NCI-H1105 treated with DMSO at 0.1 percent for 48 hours (cell line): ENCODE results near the gene OGDH.

Experiments used
- DNase-seq: peaks from one replicate; lab custom pipeline; 2025; lab: John Stamatoyannopoulos, UW

The OGDH gene

GRCh38 chr7:44618753-44619152 lies 12.3 kb downstream of the OGDH start:
- no peak for DNase-seq

- DNase-seq: no peak
Measured at GRCh38 chr7:44621034-44621749, 14.8 kb downstream of the OGDH start.

- DNase-seq: no peak
Measured at GRCh38 chr7:44621750-44622103, 15.3 kb downstream of the OGDH start.

- DNase-seq: no peak
Measured at GRCh38 chr7:44622342-44623151, 16.1 kb downstream of the OGDH start.

GRCh38 chr7:44624318-44624717 lies 17.9 kb downstream of the OGDH start:
- no peak for DNase-seq

GRCh38 chr7:44625526-44626471 lies 19.4 kb downstream of the OGDH start:
- no peak for DNase-seq

- DNase-seq: no peak
Measured at GRCh38 chr7:44626620-44627019, 20.2 kb downstream of the OGDH start.

- DNase-seq: no peak
Measured at GRCh38 chr7:44629829-44630522, 23.5 kb downstream of the OGDH start.

GRCh38 chr7:44630792-44631457 lies 24.5 kb downstream of the OGDH start:
- no peak for DNase-seq

- no peak for DNase-seq
Measured at GRCh38 chr7:44631458-44632115, 25.2 kb downstream of the OGDH start.

- no peak for DNase-seq
Measured at GRCh38 chr7:44632196-44632595, 25.8 kb downstream of the OGDH start.

GRCh38 chr7:44633254-44634186 lies 27.1 kb downstream of the OGDH start:
- no peak for DNase-seq

- DNase-seq: no peak
Measured at GRCh38 chr7:44634187-44634838, 27.9 kb downstream of the OGDH start.

- no peak for DNase-seq
Measured at GRCh38 chr7:44634839-44635591, 28.6 kb downstream of the OGDH start.

GRCh38 chr7:44636041-44636584 lies 29.7 kb downstream of the OGDH start:
- no peak for DNase-seq

GRCh38 chr7:44636926-44637325 lies 30.5 kb downstream of the OGDH start:
- DNase-seq: no peak

- no peak for DNase-seq
Measured at GRCh38 chr7:44637788-44638594, 31.6 kb downstream of the OGDH start.
